Activated T-cell treated with anti-CD3 and anti-CD28 coated beads for 4 hours (primary cell): Measurements from ENCODE around the gene SNX32.

ENCODE experiments used
- DNase-seq: peaks from one replicate; pipeline ENCODE4 v3.0.0-alpha.2; 2020

Gene SNX32

GRCh38 chr11:65797711-65798110 lies 36.1 kb upstream of the SNX32 start:
- DNase-seq = no peak

- no peak for DNase-seq
Measured at GRCh38 chr11:65798882-65799281, 34.9 kb upstream of the SNX32 start.

GRCh38 chr11:65801153-65801987 lies 32.4 kb upstream of the SNX32 start:
- DNase-seq = no peak

GRCh38 chr11:65802841-65803240 lies 30.9 kb upstream of the SNX32 start:
- DNase-seq = no peak

GRCh38 chr11:65803797-65804492 lies 29.8 kb upstream of the SNX32 start:
- DNase-seq = no peak

- DNase-seq = no peak
Measured at GRCh38 chr11:65806979-65807378, 26.8 kb upstream of the SNX32 start.

DNA sequence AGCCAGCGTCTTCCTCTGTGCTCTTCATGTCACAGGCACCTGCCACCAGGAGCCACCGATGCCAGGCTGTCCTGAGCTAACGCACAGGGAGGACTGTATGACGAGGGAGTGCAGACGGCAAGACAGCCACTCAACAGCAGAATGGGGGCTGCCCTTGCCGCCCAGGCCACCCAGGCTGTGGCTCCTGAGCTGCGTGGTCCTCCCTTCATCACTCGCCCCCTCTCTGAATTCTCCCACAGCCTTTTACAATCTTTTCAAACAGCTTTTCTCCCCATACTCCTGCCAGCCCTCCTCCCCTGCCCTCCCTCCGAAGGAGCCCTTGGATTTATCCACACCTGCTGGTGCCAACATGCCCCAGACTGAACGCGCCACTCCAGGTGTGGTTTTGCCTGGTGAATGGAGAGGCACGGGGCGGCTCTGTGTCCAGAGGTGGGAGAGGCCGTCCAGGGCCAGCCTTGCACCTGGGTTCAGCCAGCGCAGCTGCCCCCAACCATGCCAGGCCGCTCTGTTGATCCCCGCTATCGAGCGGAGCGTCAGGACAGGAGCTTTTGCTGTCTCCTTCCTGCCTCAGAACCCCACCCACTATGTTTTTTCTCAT lies 24.9 kb upstream of the SNX32 start:
- no peak for DNase-seq

DNA sequence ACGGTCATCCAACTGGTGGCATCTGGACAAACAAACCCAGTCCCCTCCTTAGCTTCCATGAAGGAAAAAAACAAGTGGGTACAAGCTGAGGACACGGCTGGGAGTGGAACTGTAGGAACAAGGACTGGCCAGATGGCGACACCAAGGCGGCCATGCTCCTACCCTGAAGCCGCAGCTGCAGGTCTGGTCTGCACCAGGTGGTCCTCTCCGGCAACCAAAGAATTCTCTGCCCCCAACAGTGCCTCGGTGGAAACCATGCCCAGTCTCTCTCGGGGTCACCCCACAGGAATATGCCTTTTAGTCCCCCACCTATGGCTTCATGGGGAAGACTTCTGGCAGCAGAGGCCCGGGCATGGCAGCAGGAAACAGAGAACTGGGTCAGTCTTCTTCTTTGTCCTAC lies 24.3 kb upstream of the SNX32 start:
- DNase-seq = no peak

- no peak for DNase-seq
Measured at GRCh38 chr11:65810046-65810868, 23.5 kb upstream of the SNX32 start.

DNA sequence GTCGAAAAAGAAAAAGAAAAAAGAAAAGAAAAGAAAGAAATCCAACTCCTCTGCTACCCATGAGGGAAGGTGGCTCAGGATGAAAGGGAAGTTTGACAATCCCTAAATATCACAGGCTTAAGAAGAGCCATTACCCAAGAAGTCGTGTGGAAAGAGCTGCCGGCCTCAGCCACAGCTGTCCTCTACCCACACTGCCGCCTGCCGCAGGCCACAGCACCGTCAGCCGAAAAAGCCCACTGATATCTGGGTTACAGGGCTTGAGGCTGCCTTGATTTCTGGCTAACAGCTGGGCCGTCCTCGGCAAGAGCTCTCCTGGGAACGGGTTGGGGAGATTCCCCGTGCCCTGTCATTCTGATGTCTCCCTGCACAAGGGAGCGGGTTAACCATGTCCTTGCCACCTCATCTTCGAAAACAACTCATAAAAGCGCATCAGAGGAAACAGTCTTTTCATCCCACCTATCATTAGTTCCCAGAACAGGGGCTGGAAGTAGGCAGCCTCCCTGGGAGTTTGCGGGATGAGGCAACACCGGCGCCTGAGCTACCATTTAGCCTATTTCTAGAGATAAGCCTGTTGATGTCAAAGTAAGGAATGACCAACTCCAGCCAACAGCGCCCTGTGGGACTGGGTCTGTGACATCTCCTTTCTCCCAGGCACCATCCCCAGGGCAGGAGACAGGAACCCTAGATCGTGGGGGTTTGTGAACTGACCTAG lies 21.8 kb upstream of the SNX32 start:
- no peak for DNase-seq

GRCh38 chr11:65814131-65814985 lies 19.4 kb upstream of the SNX32 start:
- no peak for DNase-seq

DNA sequence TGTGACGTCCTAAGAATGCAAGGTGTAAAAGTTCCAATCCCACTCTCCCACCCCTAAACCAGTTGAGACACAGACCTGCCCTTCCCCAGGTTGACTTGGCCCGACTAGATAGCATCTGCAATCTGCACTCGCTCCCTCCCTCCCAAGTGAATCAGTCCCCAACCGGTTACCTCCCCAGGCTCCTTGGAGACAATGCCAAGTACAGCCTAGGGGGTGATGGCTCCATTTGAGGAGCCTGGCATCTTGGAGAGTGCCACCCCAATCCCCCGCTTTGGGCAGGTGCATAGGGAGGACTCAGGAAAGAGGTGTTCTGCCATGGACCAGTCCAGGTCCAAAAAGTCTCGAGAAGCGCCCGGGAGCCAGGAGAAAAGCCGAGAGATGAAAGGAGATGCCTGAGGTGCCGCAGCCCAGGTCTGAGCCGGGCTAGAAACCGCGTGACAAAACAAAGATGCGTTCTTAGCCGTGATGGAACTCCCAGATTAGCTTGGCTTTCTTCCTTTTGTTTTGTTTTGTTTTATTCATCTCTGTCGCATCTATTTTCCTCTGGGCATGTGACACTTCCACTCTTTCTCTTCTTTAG lies 18.7 kb upstream of the SNX32 start:
- DNase-seq = no peak

- DNase-seq = no peak
Measured at GRCh38 chr11:65816696-65817095, 17.1 kb upstream of the SNX32 start.

DNA sequence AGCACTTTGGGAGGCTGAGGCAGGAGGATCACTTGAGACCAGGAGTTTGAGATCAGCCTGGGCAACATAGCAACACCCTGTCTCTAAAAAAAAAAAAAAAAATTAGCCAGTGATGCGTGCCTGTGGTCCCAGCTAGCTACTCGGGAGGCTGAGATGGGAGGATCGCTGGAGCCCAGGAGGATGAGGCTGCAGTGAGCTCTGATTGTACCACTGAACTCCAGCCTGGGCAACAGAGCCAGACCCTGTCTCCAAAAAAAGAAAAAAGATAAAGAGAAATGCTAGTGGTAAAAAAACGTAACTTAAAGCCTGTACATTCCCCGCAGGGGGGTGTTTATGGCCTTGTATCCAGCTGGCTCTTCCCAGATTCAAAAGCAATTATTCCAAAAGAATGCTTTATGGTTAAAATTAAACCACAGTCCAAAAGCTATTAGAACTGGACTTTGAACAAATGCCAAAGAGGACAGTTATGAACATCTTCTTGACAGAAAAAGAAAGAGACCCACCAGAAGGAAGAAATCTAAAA lies 16.4 kb upstream of the SNX32 start:
- no peak for DNase-seq

DNA sequence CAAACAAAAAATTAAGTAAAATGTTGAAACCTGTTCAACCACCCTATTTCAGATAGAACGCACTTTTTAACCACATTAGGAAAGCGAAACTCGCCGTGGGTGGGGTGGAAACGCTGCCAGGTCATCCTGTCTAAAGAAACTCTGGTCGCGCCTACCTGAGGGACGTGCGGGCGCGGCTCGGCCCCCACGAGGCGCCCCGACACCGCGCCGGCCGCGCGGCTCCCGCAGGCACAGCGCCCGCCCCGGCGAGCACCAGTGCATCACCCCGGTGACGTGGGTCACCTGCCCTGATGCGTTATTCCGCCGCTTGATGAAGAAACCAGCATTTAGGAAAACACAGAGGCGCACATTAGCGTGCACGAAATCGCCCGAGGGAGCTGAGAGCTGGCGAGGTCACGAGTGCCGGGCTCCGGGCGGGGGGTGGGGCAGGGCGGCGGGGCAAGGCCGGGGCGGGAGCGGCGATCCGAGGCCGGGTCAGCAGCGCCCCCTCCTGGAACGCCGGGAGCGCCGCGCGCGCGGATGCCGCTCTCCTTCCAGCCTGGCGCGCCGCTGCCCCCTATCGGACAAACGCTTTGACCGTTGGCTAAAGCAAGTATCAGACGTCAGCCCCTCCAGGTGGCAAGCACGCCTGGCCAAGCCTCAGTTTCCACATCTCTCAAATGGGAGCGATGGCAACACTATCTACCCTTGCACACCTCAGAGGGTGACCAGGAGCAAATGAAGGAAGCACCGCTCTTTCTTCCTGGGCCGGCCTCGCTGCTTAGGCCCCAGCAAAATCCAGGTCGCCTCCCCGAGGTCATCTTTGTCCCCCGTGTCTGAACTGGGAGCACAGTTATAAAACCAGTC lies 15.7 kb upstream of the SNX32 start:
- DNase-seq = peak; percentile 94

DNA sequence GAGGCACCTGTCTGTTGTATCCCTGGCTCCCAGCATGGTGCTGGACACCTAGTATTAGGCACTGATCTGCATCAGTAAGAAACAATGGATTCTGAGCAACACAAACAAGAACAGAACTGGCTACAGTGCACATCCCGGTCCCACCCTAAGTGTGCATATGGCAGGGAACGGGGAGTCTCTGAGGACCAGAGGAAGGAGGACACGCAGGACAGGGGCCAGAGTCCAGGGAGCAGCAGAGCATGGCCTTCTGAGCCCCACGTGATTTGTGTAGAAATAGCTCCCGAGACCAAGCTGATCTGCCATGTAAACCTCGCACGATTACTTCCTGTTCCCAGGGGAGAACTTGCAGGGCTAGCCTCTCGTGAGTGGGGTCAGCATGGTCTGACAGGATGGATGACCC lies 12.7 kb upstream of the SNX32 start:
- DNase-seq = no peak

GRCh38 chr11:65822776-65823528 lies 10.8 kb upstream of the SNX32 start:
- DNase-seq = no peak

DNA sequence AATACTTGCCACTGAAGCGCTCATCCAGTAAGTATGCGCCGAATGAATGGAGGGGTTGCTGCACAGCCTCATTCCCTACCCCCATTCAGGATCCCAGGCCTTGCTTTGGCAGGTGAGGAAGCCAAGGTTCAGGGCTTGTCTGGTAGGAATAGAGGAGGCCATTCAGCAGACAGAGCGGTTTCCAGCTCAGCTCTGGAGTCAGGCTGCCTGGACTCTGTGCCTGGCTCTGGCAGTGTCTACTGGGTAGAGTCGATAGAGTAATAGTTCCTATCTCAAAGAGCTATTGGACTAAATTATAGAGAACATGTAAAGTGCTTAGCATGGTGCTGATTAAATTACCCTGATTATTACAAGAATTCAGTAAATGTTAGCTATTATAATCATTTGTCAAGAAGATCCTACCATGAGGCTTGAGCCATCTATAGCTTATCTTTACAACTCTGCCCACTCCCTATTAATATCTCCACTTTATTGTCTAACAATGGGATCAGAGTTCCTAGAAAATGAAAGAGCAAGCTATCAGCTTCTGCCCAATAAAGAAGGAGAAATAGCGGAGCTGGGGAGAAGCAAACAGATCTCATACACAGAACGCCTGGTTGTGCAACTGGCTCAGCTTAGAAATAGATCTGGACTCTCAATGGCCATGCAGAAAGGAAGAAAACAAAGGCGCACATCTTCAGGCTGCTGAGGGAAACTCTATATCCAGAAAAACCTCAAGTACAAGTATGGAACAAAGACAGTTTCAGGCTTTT lies 6.6 kb upstream of the SNX32 start:
- no peak for DNase-seq
